ENCODE data around the gene ZNF674.
"Not testable (repeated sequence)": the region's sequence is repeated elsewhere in the genome, so short reads cannot be mapped to it uniquely, and the experiment has no call there.

ZNF674 gene

DNA sequence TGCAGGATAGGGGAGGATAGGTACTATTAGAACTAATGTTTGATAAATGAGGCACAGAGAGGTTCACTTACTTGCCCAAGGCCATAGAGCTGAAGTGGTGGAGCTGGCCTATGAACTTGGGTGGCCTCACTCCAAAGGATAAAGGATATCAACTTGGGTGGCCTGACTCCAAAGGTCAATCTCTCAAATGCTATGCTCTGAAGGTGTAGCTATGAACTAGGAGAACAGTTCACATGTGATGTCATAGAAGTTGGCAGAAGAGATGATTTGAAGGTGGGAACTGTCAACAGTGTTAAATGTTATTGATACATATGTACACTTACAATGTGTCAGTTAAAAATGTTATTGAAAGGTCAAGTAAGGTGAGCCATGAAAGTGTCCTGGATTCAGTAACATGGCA lies 22.2 kb upstream of the ZNF674 start:
- no peak for DNase-seq

- no peak for DNase-seq
Observed at GRCh38 chrX:46561824-46562657, 16.8 kb upstream of the ZNF674 start.

- DNase-seq, result no peak
Observed at GRCh38 chrX:46559062-46559461, 13.8 kb upstream of the ZNF674 start.

- DNase-seq, result no peak
Observed at GRCh38 chrX:46554942-46555341, 9.7 kb upstream of the ZNF674 start.

- no peak for DNase-seq
Observed at GRCh38 chrX:46553935-46554334, 8.7 kb upstream of the ZNF674 start.

- DNase-seq, result no peak
Observed at GRCh38 chrX:46551494-46552128, 6.4 kb upstream of the ZNF674 start.

DNA sequence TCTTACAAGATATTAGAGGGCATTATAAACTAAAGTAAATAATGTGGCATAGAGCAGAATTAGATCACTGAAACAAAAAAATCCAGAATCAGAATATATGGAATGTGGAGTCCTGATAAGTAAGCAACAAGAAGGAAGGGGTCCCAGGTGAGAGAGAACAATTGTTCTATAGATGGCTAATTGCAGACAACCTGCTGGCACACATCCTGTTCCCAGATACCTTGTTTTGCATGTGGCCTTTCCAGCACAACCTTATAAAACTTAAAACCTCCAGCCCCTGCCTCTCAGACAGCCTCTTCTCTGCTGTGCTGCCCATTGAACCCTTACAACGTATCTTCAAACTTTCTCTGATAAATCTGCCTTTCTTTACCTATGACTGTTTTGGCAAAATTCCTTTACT lies 4.7 kb upstream of the ZNF674 start:
- no peak for DNase-seq

DNA sequence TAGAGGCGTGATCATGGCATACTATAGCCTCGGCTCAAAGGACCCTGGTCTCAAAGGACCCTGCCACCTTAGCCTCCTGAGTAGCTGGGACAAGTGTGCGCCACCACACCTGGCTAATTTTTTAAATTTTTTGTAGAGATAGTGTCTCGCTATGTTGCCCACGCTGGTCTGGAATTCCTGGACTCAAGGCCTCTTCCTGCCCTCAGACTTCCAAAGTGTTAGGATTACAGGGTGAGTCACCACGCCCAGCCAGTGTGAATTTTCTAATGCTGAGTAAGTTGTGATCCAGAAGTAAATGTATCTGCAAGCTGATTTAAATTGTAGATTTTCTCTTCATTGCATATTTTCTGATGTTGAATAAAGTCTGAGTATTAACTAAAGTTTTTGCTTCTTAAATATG lies 2.6 kb upstream of the ZNF674 start:
- DNase-seq, result no peak

- not testable (repeated sequence) for DNase-seq
Observed at GRCh38 chrX:46544527-46544926, 694 bp downstream of the ZNF674 start.

DNA sequence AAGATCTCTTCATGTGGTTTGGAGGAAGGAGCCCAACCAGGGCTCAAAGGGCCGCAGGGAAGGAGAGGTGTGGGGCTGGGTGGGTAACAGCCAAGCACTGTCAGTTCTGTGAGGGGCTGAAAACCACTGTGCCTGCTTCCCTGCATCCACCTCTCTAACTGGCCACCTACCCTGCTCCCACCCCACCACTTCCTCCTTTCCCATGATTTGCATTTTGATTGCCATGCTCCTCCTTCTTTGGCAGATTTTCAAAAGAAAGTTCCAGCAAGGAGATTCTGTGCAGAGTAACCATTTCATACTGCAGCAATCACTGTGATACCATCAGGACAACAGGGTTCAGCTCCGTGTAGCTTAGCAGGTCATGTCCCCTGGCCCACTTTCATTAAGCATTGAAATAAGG lies 1.8 kb downstream of the ZNF674 start:
- DNase-seq, result no peak

- DNase-seq, result no peak
Observed at GRCh38 chrX:46531442-46531841, 13.8 kb downstream of the ZNF674 start.

DNA sequence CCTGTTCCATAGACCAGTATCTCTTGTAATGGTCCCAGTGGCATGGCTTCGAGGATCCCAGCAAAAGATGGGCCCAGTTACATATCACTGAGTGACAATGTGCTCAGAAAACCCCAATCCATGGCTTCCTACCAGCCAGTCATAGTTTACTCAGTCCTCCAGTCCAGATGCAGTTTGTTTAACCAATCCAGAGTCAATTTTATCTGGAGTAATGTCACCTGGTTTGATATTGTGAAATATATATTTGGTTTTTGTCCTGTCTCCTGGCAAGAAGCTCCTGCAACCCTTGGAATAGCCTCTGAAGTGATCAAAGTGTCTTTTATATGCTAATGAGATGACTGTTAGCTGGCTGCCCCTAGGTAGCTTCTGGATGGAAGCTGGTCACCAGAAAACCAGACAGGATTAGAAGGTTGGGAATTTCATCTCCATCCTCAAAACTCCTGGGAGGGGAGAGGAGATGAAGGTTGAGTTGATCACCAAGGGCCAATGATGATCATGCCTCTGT lies 14.8 kb downstream of the ZNF674 start:
- DNase-seq, result not testable (repeated sequence)

GRCh38 chrX:46529740-46530403 lies 15.3 kb downstream of the ZNF674 start:
- not testable (repeated sequence) for DNase-seq

DNA sequence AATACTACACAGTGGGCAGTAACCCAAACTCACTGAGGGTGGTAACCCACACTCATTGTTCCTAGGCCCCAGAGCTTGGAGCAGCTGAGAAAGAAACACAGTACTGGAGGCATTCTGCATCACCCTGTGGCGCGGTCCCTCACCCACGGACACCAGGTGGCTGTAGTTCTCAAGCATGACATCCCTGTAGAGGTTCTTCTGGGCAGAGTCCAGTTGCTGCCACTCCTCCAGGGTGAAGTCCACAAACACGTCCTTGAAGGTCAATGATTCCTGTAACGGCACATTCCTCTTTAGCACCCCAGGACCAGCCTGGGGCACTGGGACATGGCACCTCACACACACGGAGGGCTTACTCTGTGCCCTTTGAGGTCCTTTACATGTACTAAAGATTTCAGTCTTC lies 16.6 kb downstream of the ZNF674 start:
- not testable (repeated sequence) for DNase-seq

GRCh38 chrX:46506076-46506475 lies 39.1 kb downstream of the ZNF674 start:
- DNase-seq, result no peak

DNA sequence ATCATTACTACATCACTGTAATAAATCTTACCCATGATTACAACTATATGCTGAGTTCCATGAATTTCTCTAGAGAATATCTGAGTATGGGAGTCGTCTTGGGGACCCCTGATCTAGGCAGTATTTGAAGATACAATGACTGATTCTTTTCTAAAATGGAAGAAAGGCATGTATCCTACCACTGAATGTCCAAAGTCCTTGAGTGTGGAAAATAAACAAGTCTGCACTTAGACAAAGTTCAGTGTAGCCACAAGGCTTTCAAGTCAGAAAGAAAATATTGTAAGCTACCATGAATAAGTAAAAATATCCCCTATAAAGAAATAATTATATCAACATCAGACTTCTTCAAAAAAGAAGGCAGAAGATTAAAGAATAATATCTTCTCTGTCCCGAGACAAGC lies 42.4 kb downstream of the ZNF674 start:
- no peak for DNase-seq

DNA sequence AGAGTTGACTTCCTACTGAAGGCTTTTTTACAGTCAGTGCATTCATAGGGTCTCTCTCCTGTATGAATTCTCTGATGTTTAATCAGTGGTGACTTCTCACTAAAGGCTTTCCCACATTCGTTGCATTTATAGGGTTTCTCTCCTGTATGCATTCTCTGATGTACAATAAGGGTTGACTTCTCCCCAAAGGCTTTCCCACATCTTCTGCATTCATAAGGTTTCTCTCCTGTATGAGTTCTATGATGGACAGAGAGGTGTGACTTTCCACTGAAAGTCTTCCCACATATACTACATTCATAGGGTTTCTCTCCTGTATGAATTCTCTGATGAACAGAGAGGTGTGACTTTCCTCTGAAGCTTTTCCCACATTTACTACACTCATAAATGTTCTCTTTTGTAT lies 45.2 kb downstream of the ZNF674 start:
- no peak for DNase-seq

DNA sequence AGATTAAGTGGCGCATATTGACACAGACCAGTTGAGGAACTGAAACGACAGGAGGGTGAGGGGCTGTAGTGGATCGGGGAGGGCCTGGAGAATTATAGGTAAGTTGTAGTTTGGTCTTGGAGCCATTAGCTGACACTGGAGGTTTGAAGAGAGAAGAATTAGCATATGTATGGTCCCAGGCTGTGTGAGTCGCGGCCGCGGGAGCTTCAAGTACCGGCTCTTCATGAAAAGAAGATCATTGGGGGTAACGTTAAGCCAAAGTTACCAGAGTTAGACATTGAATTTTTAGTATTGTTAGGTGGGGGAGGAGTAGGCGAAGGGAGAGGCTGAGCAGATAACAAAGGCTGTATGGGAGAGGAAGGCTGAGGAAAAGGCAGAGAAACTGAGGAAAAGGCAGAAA lies 56.5 kb downstream of the ZNF674 start:
- DNase-seq, result no peak

DNA sequence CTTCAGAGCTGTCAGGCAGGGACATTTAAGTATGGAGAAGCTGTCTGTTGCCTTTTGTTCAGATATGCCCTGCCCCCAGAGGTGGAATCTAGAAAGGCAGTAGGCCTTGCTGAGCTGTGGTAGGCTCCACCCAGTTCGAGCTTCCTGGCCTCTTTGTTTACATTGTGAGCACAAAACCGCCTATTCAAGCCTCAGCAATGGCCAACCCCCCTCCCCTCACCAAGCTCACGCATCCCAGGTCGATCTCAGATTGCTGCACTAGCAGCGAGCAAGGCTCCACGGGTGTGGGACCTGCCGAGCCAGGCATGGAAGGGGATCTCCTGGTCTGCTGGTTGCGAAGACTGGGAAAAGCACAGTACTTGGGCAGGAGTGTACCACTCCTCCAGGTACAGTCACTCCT lies 59.3 kb downstream of the ZNF674 start:
- DNase-seq, result no peak

- not testable (repeated sequence) for DNase-seq
Observed at GRCh38 chrX:46478634-46479033, 66.6 kb downstream of the ZNF674 start.

GRCh38 chrX:46477435-46477834 lies 67.8 kb downstream of the ZNF674 start:
- no peak for DNase-seq

- no peak for DNase-seq
Observed at GRCh38 chrX:46465203-46465602, 80.0 kb downstream of the ZNF674 start.

DNA sequence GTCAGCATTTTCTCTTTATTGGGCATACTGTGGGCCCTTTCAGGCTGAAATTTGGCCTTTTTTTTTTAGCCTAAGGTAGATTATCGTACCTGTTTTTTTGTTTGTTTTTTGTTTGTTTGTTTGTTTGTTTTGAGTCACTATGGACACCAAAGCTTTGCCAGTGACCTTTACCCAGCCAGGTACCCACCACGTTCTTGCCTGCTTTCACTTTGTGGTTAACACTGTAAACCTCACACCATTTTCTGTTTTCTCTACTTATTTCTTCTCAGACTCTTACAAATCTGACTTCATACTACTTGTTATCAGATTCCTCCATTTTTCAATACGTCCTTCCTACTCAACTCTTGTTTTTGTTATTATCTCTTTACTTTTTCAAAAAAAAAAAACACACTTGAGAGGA lies 81.5 kb downstream of the ZNF674 start:
- no peak for DNase-seq

GRCh38 chrX:46461660-46462191 lies 83.5 kb downstream of the ZNF674 start:
- DNase-seq, result no peak

Measured in 8988T (cell line).